KMS-11 (cell line): ENCODE measurements around the gene PCDHGC4.

Source experiments
- H2AFZ ChIP-seq: fragments of 200-600 bp; sonication (generic); 2 replicates; pipeline ENCODE4 v1.6.1; 2016; ENCODE audit warnings: antibody characterized with exemption, mixed run types, low read depth
- H3K27ac ChIP-seq: fragments of 200-600 bp; sonication (generic); 2 replicates; pipeline ENCODE4 v1.6.1; 2016; ENCODE audit warnings: mild to moderate bottlenecking, mixed run types
- H3K27me3 ChIP-seq: fragments of 200-600 bp; sonication (generic); 2 replicates; pipeline ENCODE4 v1.6.1; 2017; ENCODE audit warnings: mild to moderate bottlenecking, low read depth, mixed run types, moderate library complexity; ENCODE audit not compliant: insufficient read depth
- H3K36me3 ChIP-seq: fragments of 200-600 bp; sonication (generic); 2 replicates; pipeline ENCODE4 v1.6.1; 2017; ENCODE audit warnings: mild to moderate bottlenecking, mixed run types; ENCODE audit not compliant: insufficient read depth
- H3K4me1 ChIP-seq: fragments of 200-600 bp; sonication (generic); 2 replicates; pipeline ENCODE4 v1.6.1; 2016; ENCODE audit warnings: mild to moderate bottlenecking, low read depth, mixed run types; ENCODE audit not compliant: poor library complexity, severe bottlenecking
- H3K4me2 ChIP-seq: fragments of 200-600 bp; sonication (generic); 2 replicates; pipeline ENCODE4 v1.7.0; 2016; ENCODE audit warnings: mild to moderate bottlenecking, mixed run types
- H3K4me3 ChIP-seq: fragments of 200-600 bp; sonication (generic); IDR thresholded peaks from 2 replicates; pipeline ENCODE4 v1.6.1; 2017; ENCODE audit warnings: low read depth, low read length, mixed read lengths; ENCODE audit not compliant: insufficient read depth
- H3K79me2 ChIP-seq: fragments of 200-600 bp; sonication (generic); 2 replicates; pipeline ENCODE4 v1.6.1; 2016; ENCODE audit warnings: low read depth, mixed run types; ENCODE audit not compliant: insufficient read depth
- H3K9ac ChIP-seq: fragments of 200-600 bp; sonication (generic); 2 replicates; pipeline ENCODE4 v1.6.1; 2016; ENCODE audit warnings: mild to moderate bottlenecking, mixed run types
- H4K20me1 ChIP-seq: fragments of 200-600 bp; sonication (generic); 2 replicates; pipeline ENCODE4 v1.6.1; 2016; ENCODE audit warnings: mild to moderate bottlenecking, mixed run types; ENCODE audit not compliant: insufficient read depth
- TF ChIP-seq, protein P1 (sequence below): fragments of 200-600 bp; sonication (generic); conservative IDR thresholded peaks from 2 replicates; pipeline ENCODE4 v1.6.1; 2017; ENCODE audit warnings: low read depth, mild to moderate bottlenecking, antibody characterized with exemption, low read length, moderate library complexity, mixed read lengths

The PCDHGC4 gene

DNA sequence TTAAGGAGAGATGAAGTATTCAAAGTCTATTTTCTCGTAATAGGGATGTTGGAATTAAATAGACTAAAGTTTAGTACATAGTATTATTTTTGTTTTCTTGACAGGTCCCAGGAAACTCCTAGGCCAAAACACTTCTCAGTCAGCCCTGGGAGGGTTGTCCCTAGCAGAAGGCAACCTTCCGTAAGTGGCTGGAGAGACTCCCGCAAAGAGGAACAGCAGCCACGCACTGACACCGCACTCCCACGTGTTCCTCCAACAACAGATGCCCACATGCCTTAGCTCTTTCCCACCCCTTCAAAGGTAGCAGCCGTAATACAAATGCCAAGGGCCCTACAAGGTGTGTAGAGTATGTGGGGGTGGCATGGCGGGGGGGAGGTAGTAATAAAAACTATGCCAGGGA is 32.5 kb downstream of the PCDHGC4 start:
- H3K9ac ChIP-seq = no peak overlapping the region
- no peaks in the 10 kb centered on the region for H3K27me3 ChIP-seq
- H3K36me3 ChIP-seq = no peaks in the 10 kb centered on the region; the same call in 1 of the 2 replicates
- no peak overlapping the region for H3K4me3 ChIP-seq
- H3K4me1 ChIP-seq = no peaks in the 10 kb centered on the region
- no peak overlapping the region for H3K4me2 ChIP-seq
- H3K79me2 ChIP-seq = no peaks in the 10 kb centered on the region
- no peak overlapping the region for H2AFZ ChIP-seq
- TF ChIP-seq, protein P1, sequence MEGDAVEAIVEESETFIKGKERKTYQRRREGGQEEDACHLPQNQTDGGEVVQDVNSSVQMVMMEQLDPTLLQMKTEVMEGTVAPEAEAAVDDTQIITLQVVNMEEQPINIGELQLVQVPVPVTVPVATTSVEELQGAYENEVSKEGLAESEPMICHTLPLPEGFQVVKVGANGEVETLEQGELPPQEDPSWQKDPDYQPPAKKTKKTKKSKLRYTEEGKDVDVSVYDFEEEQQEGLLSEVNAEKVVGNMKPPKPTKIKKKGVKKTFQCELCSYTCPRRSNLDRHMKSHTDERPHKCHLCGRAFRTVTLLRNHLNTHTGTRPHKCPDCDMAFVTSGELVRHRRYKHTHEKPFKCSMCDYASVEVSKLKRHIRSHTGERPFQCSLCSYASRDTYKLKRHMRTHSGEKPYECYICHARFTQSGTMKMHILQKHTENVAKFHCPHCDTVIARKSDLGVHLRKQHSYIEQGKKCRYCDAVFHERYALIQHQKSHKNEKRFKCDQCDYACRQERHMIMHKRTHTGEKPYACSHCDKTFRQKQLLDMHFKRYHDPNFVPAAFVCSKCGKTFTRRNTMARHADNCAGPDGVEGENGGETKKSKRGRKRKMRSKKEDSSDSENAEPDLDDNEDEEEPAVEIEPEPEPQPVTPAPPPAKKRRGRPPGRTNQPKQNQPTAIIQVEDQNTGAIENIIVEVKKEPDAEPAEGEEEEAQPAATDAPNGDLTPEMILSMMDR = no peak
- H4K20me1 ChIP-seq = no peaks in the 10 kb centered on the region
- H3K27ac ChIP-seq = no peak overlapping the region

- H3K27me3 ChIP-seq = no peaks in the 10 kb centered on the region
- no peaks in the 10 kb centered on the region; the same call in 1 of the 2 replicates for H3K36me3 ChIP-seq
- no peak overlapping the region for H3K4me2 ChIP-seq
- TF ChIP-seq, protein P1 = no peak
- no peaks in the 10 kb centered on the region for H3K79me2 ChIP-seq
- no peak overlapping the region for H3K27ac ChIP-seq
- no peaks in the 10 kb centered on the region for H4K20me1 ChIP-seq
- no peak overlapping the region for H2AFZ ChIP-seq
- H3K9ac ChIP-seq = no peak overlapping the region
- H3K4me3 ChIP-seq = no peak overlapping the region
- H3K4me1 ChIP-seq = no peaks in the 10 kb centered on the region
These were observed 33.2 kb downstream of the PCDHGC4 start for GRCh38 chr5:141517880-141518617.

- Histone ChIP-seq H4K20me1 (no peaks in the 10 kb centered on the region), H3K4me1 (no peaks in the 10 kb centered on the region), H3K79me2 (no peaks in the 10 kb centered on the region), H3K4me2 (no peak overlapping the region), H3K9ac (no peak overlapping the region), H3K4me3 (no peak overlapping the region), H3K27ac (no peak overlapping the region), H2AFZ (no peak overlapping the region), H3K27me3 (no peaks in the 10 kb centered on the region), H3K36me3 (no peaks in the 10 kb centered on the region; the same call in 1 of the 2 replicates)
- TF ChIP-seq, protein P1 = no peak
These were observed 33.8 kb downstream of the PCDHGC4 start for GRCh38 chr5:141518618-141519015.

GRCh38 chr5:141519605-141520565 is 35.1 kb downstream of the PCDHGC4 start:
- Histone ChIP-seq H2AFZ (no peak overlapping the region), H3K79me2 (no peaks in the 10 kb centered on the region), H3K4me2 (no peak overlapping the region), H3K27ac (no peak overlapping the region), H4K20me1 (no peaks in the 10 kb centered on the region), H3K36me3 (no peaks in the 10 kb centered on the region; the same call in 1 of the 2 replicates), H3K27me3 (no peaks in the 10 kb centered on the region), H3K4me1 (peaks cover 4% of the 10 kb centered on the region), H3K9ac (no peak overlapping the region), H3K4me3 (no peak overlapping the region)
- TF ChIP-seq, protein P1 = no peak
